Mesenchymal stem cell (in vitro differentiated cells and primary cell): ENCODE measurements around the gene PEX5.

Experiments
- DNase-seq: peaks from one replicate; pipeline ENCODE4 v3.0.0-alpha.2; 2013
- H2AFZ ChIP-seq: one replicate; pipeline ENCODE4 v1.6.1; 2013; ENCODE audit warnings: low read depth, mild to moderate bottlenecking, control low read depth, inconsistent platforms, low read length, moderate library complexity
- H2AK5ac ChIP-seq: 2 replicates; pipeline ENCODE4 v1.6.1; 2013; ENCODE audit warnings: low read length, moderate library complexity, mild to moderate bottlenecking, inconsistent platforms; ENCODE audit not compliant: severe bottlenecking
- H2BK120ac ChIP-seq: one replicate; pipeline ENCODE4 v1.6.1; 2013; ENCODE audit warnings: low read depth, mild to moderate bottlenecking, inconsistent platforms, low read length, moderate library complexity
- H2BK12ac ChIP-seq, 2 experiments: one replicate each; pipeline ENCODE4 v1.6.1; 2013; ENCODE audit warnings: inconsistent platforms in 2 of 2, low read length in 2 of 2, mild to moderate bottlenecking in 2 of 2, moderate library complexity in 2 of 2, control low read depth in 1 of 2
- H2BK15ac ChIP-seq: one replicate; pipeline ENCODE4 v1.6.1; 2013; ENCODE audit warnings: mild to moderate bottlenecking, low read depth, inconsistent platforms; ENCODE audit not compliant: poor library complexity, severe bottlenecking
- H2BK5ac ChIP-seq: 2 replicates; pipeline ENCODE4 v1.6.1; 2013; ENCODE audit warnings: low read depth, mild to moderate bottlenecking, low read length, control low read depth, inconsistent platforms; ENCODE audit not compliant: poor library complexity, severe bottlenecking
- H3K14ac ChIP-seq, 2 experiments: one replicate each; pipeline ENCODE4 v1.6.1; 2013; ENCODE audit warnings: inconsistent platforms in 2 of 2, low read length in 2 of 2, control low read depth in 1 of 2, mild to moderate bottlenecking in 1 of 2, moderate library complexity in 1 of 2
- H3K18ac ChIP-seq, 2 experiments: one replicate each; pipeline ENCODE4 v1.6.1; 2013; ENCODE audit warnings: inconsistent platforms in 2 of 2, low read length in 2 of 2, control low read depth in 1 of 2, low read depth in 1 of 2, mild to moderate bottlenecking in 1 of 2
- H3K23ac ChIP-seq, 2 experiments: one replicate each; pipeline ENCODE4 v1.6.1; 2013; ENCODE audit warnings: inconsistent platforms in 2 of 2, low read length in 2 of 2, mild to moderate bottlenecking in 2 of 2, moderate library complexity in 2 of 2, control low read depth in 1 of 2
- H3K27ac ChIP-seq: 2 replicates; pipeline ENCODE4 v1.5.1; 2013; ENCODE audit warnings: mild to moderate bottlenecking, moderate library complexity, low read length, control low read depth, inconsistent platforms; ENCODE audit not compliant: poor library complexity, severe bottlenecking
- H3K27me3 ChIP-seq, 2 experiments: 2 replicates each; pipeline versions ENCODE4 v1.6.1 to v1.7.0; 2013; ENCODE audit warnings: low read length in 2 of 2, mild to moderate bottlenecking in 2 of 2, moderate library complexity in 2 of 2, control low read depth in 1 of 2, inconsistent platforms in 1 of 2; ENCODE audit not compliant: control insufficient read depth in 1 of 2, insufficient read depth in 1 of 2
- H3K36me3 ChIP-seq, 2 experiments: 2 replicates each; pipeline versions ENCODE4 v1.6.1 to v1.7.0; 2013; ENCODE audit warnings: low read length in 2 of 2, control low read depth in 1 of 2, inconsistent platforms in 1 of 2, low read depth in 1 of 2, mild to moderate bottlenecking in 1 of 2; ENCODE audit not compliant: insufficient read depth in 2 of 2, control insufficient read depth in 1 of 2
- H3K4ac ChIP-seq, 2 experiments: one replicate each; pipeline ENCODE4 v1.6.1; 2013; ENCODE audit warnings: inconsistent platforms in 2 of 2, low read length in 2 of 2, mild to moderate bottlenecking in 2 of 2, moderate library complexity in 2 of 2, control low read depth in 1 of 2, low read depth in 1 of 2
- H3K4me1 ChIP-seq: 2 replicates; pipeline ENCODE4 v1.6.1; 2013; ENCODE audit warnings: low read depth, low read length, control low read depth; ENCODE audit not compliant: control insufficient read depth, insufficient read depth
- H3K4me2 ChIP-seq: 2 replicates; pipeline ENCODE4 v1.6.1; 2013; ENCODE audit warnings: low read length, mild to moderate bottlenecking, inconsistent platforms; ENCODE audit not compliant: poor library complexity, severe bottlenecking
- H3K4me3 ChIP-seq, 2 experiments: 2 replicates each; pipeline versions ENCODE4 v1.5.1 to v1.7.0; 2013; ENCODE audit warnings: low read length in 2 of 2, mild to moderate bottlenecking in 2 of 2, control low read depth in 1 of 2, low read depth in 1 of 2; ENCODE audit not compliant: insufficient read depth in 1 of 2
- H3K79me1 ChIP-seq: replicated peaks from 2 replicates; pipeline ENCODE4 v1.6.1; 2013; ENCODE audit warnings: mild to moderate bottlenecking, control low read depth, low read length, inconsistent platforms; ENCODE audit not compliant: poor library complexity, severe bottlenecking
- H3K9ac ChIP-seq: 2 replicates; pipeline ENCODE4 v1.7.0; 2013; ENCODE audit warnings: mild to moderate bottlenecking, low read length, moderate library complexity
- H3K9me3 ChIP-seq: 2 replicates; pipeline ENCODE4 v1.7.0; 2013; ENCODE audit warnings: mild to moderate bottlenecking, low read length; ENCODE audit not compliant: control insufficient read depth
- H4K8ac ChIP-seq: one replicate; pipeline ENCODE4 v1.6.1; 2013; ENCODE audit warnings: inconsistent platforms, mild to moderate bottlenecking, low read length, moderate library complexity
- H4K91ac ChIP-seq: one replicate; pipeline ENCODE4 v1.6.1; 2013; ENCODE audit warnings: mild to moderate bottlenecking, low read length, inconsistent platforms
- WGBS: methylation state at CpG from one replicate; pipeline ENCODE4 v1.1.7; 2013; ENCODE audit warnings: mixed read lengths; 5-methylcytosine and 5-hydroxymethylcytosine counted together

PEX5 gene

GRCh38 chr12:7203109-7203508, 13.6 kb downstream of the PEX5 start:
- H3K9ac ChIP-seq, result no peak overlapping the region
- no peak overlapping the region for H2AK5ac ChIP-seq
- H2AFZ ChIP-seq, result no peak overlapping the region
- no peak overlapping the region for H2BK15ac ChIP-seq
- no peak overlapping the region for H3K14ac ChIP-seq
- H3K4me3 ChIP-seq, result no peak overlapping the region
- peaks cover 5% of the 10 kb centered on the region for H3K79me1 ChIP-seq
- no peak overlapping the region for H3K23ac ChIP-seq
- H3K4me1 ChIP-seq, result no peaks in the 10 kb centered on the region
- H3K18ac ChIP-seq, result no peak overlapping the region
- no peaks in the 10 kb centered on the region for H3K27me3 ChIP-seq
- H2BK120ac ChIP-seq, result no peak overlapping the region
- DNase-seq, result no peak
- H2BK5ac ChIP-seq, result no peak overlapping the region
- no peak overlapping the region for H2BK12ac ChIP-seq
- no peaks in the 10 kb centered on the region for H3K9me3 ChIP-seq
- H4K91ac ChIP-seq, result no peak overlapping the region
- 91% methylated on average over 3 of the region's 4 CpGs for WGBS
- H4K8ac ChIP-seq, result no peak overlapping the region
- H3K27ac ChIP-seq, result no peak overlapping the region
- peaks cover 33 to 82% of the 10 kb centered on the region in 2 experiments for H3K36me3 ChIP-seq
- no peak overlapping the region for H3K4ac ChIP-seq
- no peak overlapping the region for H3K4me2 ChIP-seq

GRCh38 chr12:7205091-7205490, 15.6 kb downstream of the PEX5 start:
- no peak overlapping the region for H2AFZ ChIP-seq

GRCh38 chr12:7206691-7207090, 17.2 kb downstream of the PEX5 start:
- H2BK15ac ChIP-seq, result no peak overlapping the region
- no peak overlapping the region for H3K4me3 ChIP-seq
- no peak for DNase-seq
- WGBS, result 100% methylated on average over 2 of the region's 3 CpGs
- no peaks in the 10 kb centered on the region for H3K4me1 ChIP-seq
- H3K36me3 ChIP-seq, result peaks cover 49 to 100% of the 10 kb centered on the region in 2 experiments
- H3K14ac ChIP-seq, result no peak overlapping the region
- H2BK120ac ChIP-seq, result no peak overlapping the region
- no peaks in the 10 kb centered on the region for H3K27me3 ChIP-seq
- peaks cover under 1% of the 10 kb centered on the region for H3K79me1 ChIP-seq
- H2BK12ac ChIP-seq, result no peak overlapping the region
- peaks cover 11% of the 10 kb centered on the region for H3K9me3 ChIP-seq
- H3K23ac ChIP-seq, result no peak overlapping the region
- H2AK5ac ChIP-seq, result no peak overlapping the region
- H3K4me2 ChIP-seq, result no peak overlapping the region
- H2AFZ ChIP-seq, result no peak overlapping the region
- no peak overlapping the region for H4K8ac ChIP-seq
- H3K27ac ChIP-seq, result no peak overlapping the region
- no peak overlapping the region for H3K4ac ChIP-seq
- no peak overlapping the region for H3K9ac ChIP-seq
- H2BK5ac ChIP-seq, result no peak overlapping the region
- no peak overlapping the region for H4K91ac ChIP-seq
- H3K18ac ChIP-seq, result no peak overlapping the region

More at GRCh38 chr12:7205091-7205490, 15.6 kb downstream of the PEX5 start:
- DNase-seq, result no peak
- H2AK5ac ChIP-seq, result no peak overlapping the region
- H3K18ac ChIP-seq, result no peak overlapping the region
- no peak overlapping the region for H3K4ac ChIP-seq
- no peak overlapping the region for H3K23ac ChIP-seq
- no peak overlapping the region for H3K14ac ChIP-seq
- H2BK5ac ChIP-seq, result no peak overlapping the region
- H3K79me1 ChIP-seq, result peaks cover 2% of the 10 kb centered on the region
- no peak overlapping the region for H3K9ac ChIP-seq
- H3K4me1 ChIP-seq, result no peaks in the 10 kb centered on the region
- no peak overlapping the region for H3K4me2 ChIP-seq
- H3K27me3 ChIP-seq, result no peaks in the 10 kb centered on the region
- peaks cover 4% of the 10 kb centered on the region for H3K9me3 ChIP-seq
- H3K4me3 ChIP-seq, result no peak overlapping the region
- H4K8ac ChIP-seq, result no peak overlapping the region
- no peak overlapping the region for H3K27ac ChIP-seq
- H2BK15ac ChIP-seq, result no peak overlapping the region
- H2BK120ac ChIP-seq, result no peak overlapping the region
- no peak overlapping the region for H2BK12ac ChIP-seq
- no peak overlapping the region for H4K91ac ChIP-seq
- H3K36me3 ChIP-seq, result peaks cover 48 to 95% of the 10 kb centered on the region in 2 experiments

GRCh38 chr12:7207866-7208625, 18.6 kb downstream of the PEX5 start:
- WGBS, result 95% methylated on average over 10 of the region's 10 CpGs
- Histone ChIP-seq H2BK15ac (no peak overlapping the region), H3K4me2 (no peak overlapping the region), H2AFZ (no peak overlapping the region), H3K27me3 (no peaks in the 10 kb centered on the region), H2BK5ac (no peak overlapping the region), H3K4me1 (no peaks in the 10 kb centered on the region), H3K9me3 (peaks cover 16% of the 10 kb centered on the region), H3K23ac (no peak overlapping the region), H2BK12ac (no peak overlapping the region), H3K14ac (no peak overlapping the region), H3K18ac (no peak overlapping the region), H3K79me1 (no peaks in the 10 kb centered on the region), H3K4ac (no peak overlapping the region), H3K4me3 (no peak overlapping the region), H3K9ac (no peak overlapping the region), H3K36me3 (peaks cover 41 to 95% of the 10 kb centered on the region in 2 experiments), H2AK5ac (no peak overlapping the region), H3K27ac (no peak overlapping the region), H4K8ac (no peak overlapping the region), H2BK120ac (no peak overlapping the region), H4K91ac (no peak overlapping the region)
- no peak for DNase-seq
